Upper lobe of left lung (tissue), 4 donors: Measurements from ENCODE around the gene YJEFN3.

ENCODE experiments used
- CTCF ChIP-seq, 6 experiments: fragments of 450-650 bp in 4 of 6; fragments of 200-600 bp in 2 of 6; sonication (generic) in 2 of 6; IDR thresholded peaks; one replicate each; pipeline ENCODE4 v1.5.1; 2016 to 2019; ENCODE audit warnings: antibody characterized with exemption in 6 of 6
- POLR2AphosphoS5 ChIP-seq, 2 donors: sonication (generic); formaldehyde crosslinking; IDR thresholded peaks; one replicate each; pipeline ENCODE4 v1.5.1; 2017; ENCODE audit warnings: antibody characterized with exemption in 2 of 2

GRCh38 chr19:19531951-19532805 lies 3.5 kb downstream of the YJEFN3 start:
- peak; percentile 90 to 97 (median 96) for TF ChIP-seq CTCF (IDR thresholded peaks at IDR 0.05)
- peak in 1 of 2 donors; percentile 17 for TF ChIP-seq POLR2AphosphoS5 (IDR thresholded peaks at IDR 0.05)
